Stimulated activated naive CD8-positive, alpha-beta T cell treated with anti-CD3 and anti-CD28 coated beads, Interleukin-15, Interleukin-2, amounts not matched to agents 100 ng/mL and 50 ng/mL, for 24 hours (primary cell): ENCODE data around the gene WWOX.

Source experiments
- H3K27ac Mint-ChIP-seq: one replicate; pipeline ENCODE4 v1.8.0; 2021; ENCODE audit warnings: mild to moderate bottlenecking, mixed read lengths
- H3K27me3 Mint-ChIP-seq: one replicate; pipeline ENCODE4 v1.8.0; 2021; ENCODE audit warnings: mixed read lengths
- H3K36me3 Mint-ChIP-seq: one replicate; pipeline ENCODE4 v1.8.0; 2021; ENCODE audit warnings: low read depth, mixed read lengths
- H3K4me1 Mint-ChIP-seq: one replicate; pipeline ENCODE4 v1.8.0; 2021; ENCODE audit warnings: low read depth, mixed read lengths
- H3K4me3 Mint-ChIP-seq: one replicate; pipeline ENCODE4 v1.8.0; 2021; ENCODE audit warnings: mild to moderate bottlenecking, mixed read lengths
- H3K9me3 Mint-ChIP-seq: one replicate; pipeline ENCODE4 v1.8.0; 2021; ENCODE audit warnings: mixed read lengths

Gene WWOX

GRCh38 chr16:78816499-78817195 lies 717.2 kb downstream of the WWOX start:
- H3K36me3 Mint-ChIP-seq = no peaks in the 10 kb centered on the region
- no peaks in the 10 kb centered on the region for H3K27me3 Mint-ChIP-seq
- no peak overlapping the region for H3K4me3 Mint-ChIP-seq
- H3K4me1 Mint-ChIP-seq = no peaks in the 10 kb centered on the region
- no peaks in the 10 kb centered on the region for H3K9me3 Mint-ChIP-seq
- no peak overlapping the region for H3K27ac Mint-ChIP-seq

DNA sequence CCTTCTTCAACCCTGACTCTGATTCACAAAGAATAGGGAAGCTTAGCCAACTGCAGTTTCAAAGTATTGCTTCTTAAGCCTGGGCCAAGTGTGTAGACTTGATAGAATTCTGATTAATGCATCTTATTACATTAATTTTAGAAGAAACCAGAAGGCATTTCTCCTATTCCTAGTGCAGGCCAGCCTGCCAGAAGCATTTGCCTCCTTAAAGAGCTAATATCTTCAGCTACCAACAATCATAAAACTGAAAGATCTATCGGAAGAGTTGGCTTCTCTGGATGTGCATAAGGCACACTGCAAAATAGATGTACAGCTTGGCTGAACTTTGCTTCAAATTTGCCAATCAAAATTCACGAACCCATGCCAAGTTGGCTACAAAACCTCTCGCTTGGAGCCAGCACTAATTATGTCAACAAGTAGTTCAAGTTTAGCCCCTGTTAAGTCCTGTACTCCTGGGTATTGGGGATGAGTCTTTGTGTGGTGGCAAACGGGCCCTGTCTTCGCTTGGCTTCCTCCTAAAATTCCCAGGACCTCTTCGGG lies 717.8 kb downstream of the WWOX start:
- Mint-ChIP-seq H3K27me3 (no peaks in the 10 kb centered on the region), H3K4me3 (no peak overlapping the region), H3K4me1 (no peaks in the 10 kb centered on the region), H3K36me3 (no peaks in the 10 kb centered on the region), H3K27ac (no peak overlapping the region), H3K9me3 (no peaks in the 10 kb centered on the region)

DNA sequence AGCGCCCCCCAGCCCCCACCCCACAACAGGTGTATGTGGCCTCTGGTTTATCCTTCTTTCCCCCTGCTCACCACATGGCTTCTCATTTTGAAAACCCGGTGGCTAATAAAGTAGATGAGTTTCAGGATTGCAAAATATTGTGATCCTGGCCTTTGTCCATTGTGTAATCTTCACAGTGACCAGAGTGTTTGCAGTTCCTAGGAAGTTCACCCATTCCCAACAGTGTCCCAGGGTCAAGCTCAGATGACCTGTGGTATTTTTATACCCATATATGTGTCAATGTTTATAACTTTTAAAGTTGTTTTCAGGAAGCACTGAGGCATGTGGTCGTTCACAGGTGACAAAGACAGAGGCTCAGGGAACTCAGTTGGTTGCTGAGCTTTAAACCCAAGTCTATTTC lies 721.9 kb downstream of the WWOX start:
- Mint-ChIP-seq H3K27me3 (no peaks in the 10 kb centered on the region), H3K4me3 (no peak overlapping the region), H3K4me1 (no peaks in the 10 kb centered on the region), H3K36me3 (no peaks in the 10 kb centered on the region), H3K27ac (no peak overlapping the region), H3K9me3 (no peaks in the 10 kb centered on the region)

DNA sequence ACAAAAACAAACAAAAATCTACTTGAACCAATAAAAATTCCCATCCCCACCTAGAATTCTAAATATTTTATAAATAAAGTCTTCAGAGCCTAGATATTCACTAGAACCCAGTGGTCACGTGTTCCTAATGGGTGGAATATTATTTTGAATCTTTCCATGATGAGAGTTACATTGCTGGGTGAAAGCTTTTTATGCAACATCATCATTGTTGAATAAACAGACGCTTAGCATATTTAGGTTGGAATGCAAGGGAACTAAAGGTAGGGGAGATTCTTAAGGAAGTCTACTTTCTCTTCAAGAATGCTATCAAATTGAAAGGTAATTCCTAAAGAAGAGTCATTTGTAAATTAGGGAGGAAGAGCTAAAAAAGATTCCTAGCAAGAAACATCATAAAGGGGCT lies 723.1 kb downstream of the WWOX start:
- Mint-ChIP-seq H3K27ac (no peak overlapping the region), H3K9me3 (no peaks in the 10 kb centered on the region), H3K27me3 (no peaks in the 10 kb centered on the region), H3K4me3 (no peak overlapping the region), H3K36me3 (no peaks in the 10 kb centered on the region), H3K4me1 (no peaks in the 10 kb centered on the region)

- Mint-ChIP-seq H3K4me1 (no peaks in the 10 kb centered on the region), H3K9me3 (no peaks in the 10 kb centered on the region), H3K4me3 (no peak overlapping the region), H3K36me3 (no peaks in the 10 kb centered on the region), H3K27me3 (no peaks in the 10 kb centered on the region), H3K27ac (no peak overlapping the region)
These were observed 723.6 kb downstream of the WWOX start for GRCh38 chr16:78823027-78823426.

DNA sequence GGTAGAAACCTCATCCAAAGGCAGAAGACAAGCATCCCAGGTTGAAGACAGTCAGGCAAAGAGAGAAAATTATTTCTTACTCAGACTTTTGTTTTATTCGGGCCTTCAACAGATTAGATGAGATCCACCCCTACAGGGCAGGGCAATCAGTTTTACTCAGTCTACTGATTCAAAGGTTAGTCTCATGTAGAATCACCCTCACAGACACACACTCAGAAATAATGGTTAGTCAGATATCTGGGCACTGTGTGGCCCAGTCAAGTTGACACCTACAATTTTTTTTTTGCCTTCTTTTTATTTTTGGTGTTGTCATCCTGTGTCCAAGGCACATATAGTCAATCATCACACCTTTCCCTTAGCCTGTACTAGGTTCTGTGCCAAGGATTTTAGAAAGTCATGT lies 729.8 kb downstream of the WWOX start:
- no peaks in the 10 kb centered on the region for H3K4me1 Mint-ChIP-seq
- H3K27me3 Mint-ChIP-seq = no peaks in the 10 kb centered on the region
- H3K36me3 Mint-ChIP-seq = no peaks in the 10 kb centered on the region
- H3K9me3 Mint-ChIP-seq = no peaks in the 10 kb centered on the region
- no peak overlapping the region for H3K4me3 Mint-ChIP-seq
- H3K27ac Mint-ChIP-seq = no peak overlapping the region

DNA sequence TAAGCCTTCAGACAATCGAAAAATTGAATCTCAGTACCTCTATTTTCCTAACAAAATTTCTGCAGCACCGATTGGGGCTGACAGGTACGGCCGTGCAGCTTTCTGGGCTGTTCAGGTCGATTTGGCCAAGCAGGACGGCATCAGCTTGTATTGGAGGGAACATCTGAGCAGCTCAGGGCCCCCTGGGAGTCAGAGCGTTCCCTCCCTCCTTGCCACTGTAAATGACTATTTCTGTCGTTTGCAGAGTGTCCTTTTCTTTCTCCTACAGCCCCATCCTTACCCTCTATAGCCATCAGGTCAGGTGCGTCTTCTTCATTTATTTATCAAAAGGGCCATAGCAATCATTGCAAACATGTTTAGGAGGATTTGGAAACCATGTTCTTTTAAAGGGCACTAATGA lies 731.1 kb downstream of the WWOX start:
- Mint-ChIP-seq H3K4me3 (no peak overlapping the region), H3K36me3 (no peaks in the 10 kb centered on the region), H3K4me1 (no peaks in the 10 kb centered on the region), H3K9me3 (no peaks in the 10 kb centered on the region), H3K27me3 (no peaks in the 10 kb centered on the region), H3K27ac (no peak overlapping the region)

- Mint-ChIP-seq H3K36me3 (no peaks in the 10 kb centered on the region), H3K9me3 (no peaks in the 10 kb centered on the region), H3K4me1 (peaks cover 8% of the 10 kb centered on the region)
These were observed 732.6 kb downstream of the WWOX start for GRCh38 chr16:78832100-78832499.

GRCh38 chr16:78836802-78837491 lies 737.5 kb downstream of the WWOX start:
- Mint-ChIP-seq H3K27ac (no peak overlapping the region), H3K4me1 (peaks cover 8% of the 10 kb centered on the region), H3K27me3 (no peaks in the 10 kb centered on the region), H3K36me3 (no peaks in the 10 kb centered on the region), H3K4me3 (peak overlapping the region; percentile 31), H3K9me3 (no peaks in the 10 kb centered on the region)

More at GRCh38 chr16:78832100-78832499, 732.6 kb downstream of the WWOX start:
- H3K4me3 Mint-ChIP-seq = no peak overlapping the region
- no peaks in the 10 kb centered on the region for H3K27me3 Mint-ChIP-seq
- H3K27ac Mint-ChIP-seq = no peak overlapping the region

- no peak overlapping the region for H3K4me3 Mint-ChIP-seq
- H3K4me1 Mint-ChIP-seq = peaks cover 8% of the 10 kb centered on the region
- no peaks in the 10 kb centered on the region for H3K9me3 Mint-ChIP-seq
- no peak overlapping the region for H3K27ac Mint-ChIP-seq
- no peaks in the 10 kb centered on the region for H3K36me3 Mint-ChIP-seq
- H3K27me3 Mint-ChIP-seq = no peaks in the 10 kb centered on the region
These were observed 738.3 kb downstream of the WWOX start for GRCh38 chr16:78837706-78838105.

GRCh38 chr16:78838276-78838675 lies 738.8 kb downstream of the WWOX start:
- Mint-ChIP-seq H3K36me3 (no peaks in the 10 kb centered on the region), H3K4me3 (no peak overlapping the region), H3K27ac (no peak overlapping the region)

DNA sequence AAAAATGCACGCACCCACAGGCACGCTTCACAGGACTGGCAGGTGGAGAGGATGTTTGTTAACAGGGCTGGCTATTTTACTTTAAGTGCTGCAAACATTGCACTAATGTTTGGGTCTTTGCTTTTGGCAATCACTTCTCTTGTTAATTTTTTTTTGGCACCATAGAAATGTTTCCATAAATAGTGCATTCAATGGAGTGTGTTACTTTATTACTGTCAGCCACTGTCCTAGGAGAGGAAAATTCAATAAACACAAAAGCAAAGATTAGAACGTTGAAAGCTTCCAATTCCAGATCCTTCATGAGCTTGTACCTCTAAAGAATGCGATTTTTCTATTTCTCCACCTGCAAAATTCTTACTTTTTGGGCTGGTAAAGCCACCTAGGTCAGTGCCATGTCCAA lies 743.5 kb downstream of the WWOX start:
- Mint-ChIP-seq H3K9me3 (no peaks in the 10 kb centered on the region), H3K4me1 (no peaks in the 10 kb centered on the region), H3K27me3 (no peaks in the 10 kb centered on the region), H3K27ac (no peak overlapping the region), H3K4me3 (no peak overlapping the region), H3K36me3 (no peaks in the 10 kb centered on the region)

More at GRCh38 chr16:78838276-78838675, 738.8 kb downstream of the WWOX start:
- H3K27me3 Mint-ChIP-seq = no peaks in the 10 kb centered on the region
- no peaks in the 10 kb centered on the region for H3K9me3 Mint-ChIP-seq
- peaks cover 8% of the 10 kb centered on the region for H3K4me1 Mint-ChIP-seq

DNA sequence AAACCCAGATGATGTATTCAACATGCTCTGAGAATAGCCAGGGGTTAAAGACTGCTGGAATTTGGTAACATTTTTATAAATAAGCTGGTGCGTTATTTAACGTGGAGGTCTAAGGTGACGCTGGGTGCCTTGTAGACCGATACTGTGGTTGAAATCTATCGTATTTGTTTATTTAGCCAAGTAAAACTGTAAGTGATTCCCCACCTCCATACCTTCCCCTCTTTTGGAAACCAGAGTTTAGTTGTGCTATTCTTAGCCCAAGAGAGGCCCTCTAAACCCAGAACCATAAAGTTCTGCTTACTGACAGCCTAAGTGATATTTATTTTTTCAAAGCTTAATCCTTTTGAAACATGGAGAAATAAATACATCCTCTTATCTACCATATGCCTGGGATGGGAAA lies 744.5 kb downstream of the WWOX start:
- no peaks in the 10 kb centered on the region for H3K27me3 Mint-ChIP-seq
- no peaks in the 10 kb centered on the region for H3K9me3 Mint-ChIP-seq
- no peaks in the 10 kb centered on the region for H3K4me1 Mint-ChIP-seq
- H3K36me3 Mint-ChIP-seq = no peaks in the 10 kb centered on the region
- H3K27ac Mint-ChIP-seq = no peak overlapping the region
- no peak overlapping the region for H3K4me3 Mint-ChIP-seq

- Mint-ChIP-seq H3K27ac (no peak overlapping the region), H3K9me3 (no peaks in the 10 kb centered on the region), H3K4me1 (no peaks in the 10 kb centered on the region), H3K36me3 (no peaks in the 10 kb centered on the region), H3K4me3 (no peak overlapping the region), H3K27me3 (no peaks in the 10 kb centered on the region)
These were observed 745.2 kb downstream of the WWOX start for GRCh38 chr16:78844682-78845081.

- Mint-ChIP-seq H3K9me3 (no peaks in the 10 kb centered on the region), H3K4me1 (no peaks in the 10 kb centered on the region), H3K27ac (no peak overlapping the region), H3K4me3 (no peak overlapping the region), H3K27me3 (no peaks in the 10 kb centered on the region), H3K36me3 (no peaks in the 10 kb centered on the region)
These were observed 751.8 kb downstream of the WWOX start for GRCh38 chr16:78851266-78851665.
